OCI-LY3 (cell line): ENCODE results near the gene MAB21L1.

Experiments
- H2AFZ ChIP-seq: fragments of 200-600, 300-600 bp; shearing (Covaris generic); 2 replicates; pipeline ENCODE4 v1.6.0; 2014; ENCODE audit warnings: antibody characterized with exemption, low read depth, low read length
- H3K27ac ChIP-seq: fragments of 200-600, 300-600 bp; sonication (generic); 2 replicates; pipeline ENCODE4 v1.5.1; 2014; ENCODE audit warnings: mild to moderate bottlenecking, low read length, moderate library complexity, mixed read lengths
- H3K27me3 ChIP-seq: fragments of 200-600, 300-600 bp; sonication (generic); 2 replicates; pipeline ENCODE4 v1.6.1; 2014; ENCODE audit warnings: low read depth, low read length, mixed read lengths
- H3K36me3 ChIP-seq: fragments of 200-600, 300-600 bp; sonication (generic); replicated peaks from 2 replicates; pipeline ENCODE3; 2014; ENCODE audit warnings: low read depth, low read length, mixed read lengths
- H3K4me1 ChIP-seq: fragments of 300-600, 200-600 bp; sonication (generic); 2 replicates; pipeline ENCODE4 v1.6.1; 2014; ENCODE audit warnings: low read length, mixed read lengths
- H3K4me2 ChIP-seq: fragments of 200-600, 300-600 bp; sonication (generic); 2 replicates; pipeline ENCODE4 v1.6.1; 2014; ENCODE audit warnings: low read length, mixed read lengths
- H3K4me3 ChIP-seq: fragments of 300-600, 200-600 bp; sonication (generic); 2 replicates; pipeline ENCODE4 v1.5.1; 2014; ENCODE audit warnings: antibody characterized with exemption, mild to moderate bottlenecking, low read length, moderate library complexity
- H3K79me2 ChIP-seq: fragments of 300-600, 200-600 bp; shearing (Covaris generic); 2 replicates; pipeline ENCODE4 v1.6.1; 2014; ENCODE audit warnings: mild to moderate bottlenecking, low read length, mixed read lengths
- H3K9ac ChIP-seq: fragments of 300-600, 200-600 bp; shearing (Covaris generic); 2 replicates; pipeline ENCODE4 v1.6.0; 2014; ENCODE audit warnings: mild to moderate bottlenecking, low read length, moderate library complexity
- H3K9me3 ChIP-seq: fragments of 200-600, 300-600 bp; shearing (Covaris generic); 2 replicates; pipeline ENCODE4 v1.6.1; 2014; ENCODE audit warnings: low read length, mixed read lengths; ENCODE audit not compliant: insufficient read depth
- H4K20me1 ChIP-seq: fragments of 200-600, 300-600 bp; sonication (generic); 2 replicates; pipeline ENCODE4 v1.6.1; 2016; ENCODE audit warnings: low read length, mixed read lengths; ENCODE audit not compliant: insufficient read depth
- CTCF ChIP-seq: fragments of 200-600, 300-600 bp; sonication (generic); IDR thresholded peaks from 2 replicates; pipeline ENCODE4 v1.5.1; 2014; ENCODE audit warnings: antibody characterized with exemption, low read length, low read depth
- EZH2phosphoT487 ChIP-seq: fragments of 200-600 bp; shearing (Covaris generic); IDR thresholded peaks from 2 replicates; pipeline ENCODE4 v1.6.1; 2018; ENCODE audit warnings: antibody characterized with exemption, mixed run types, low read depth

Gene MAB21L1

DNA sequence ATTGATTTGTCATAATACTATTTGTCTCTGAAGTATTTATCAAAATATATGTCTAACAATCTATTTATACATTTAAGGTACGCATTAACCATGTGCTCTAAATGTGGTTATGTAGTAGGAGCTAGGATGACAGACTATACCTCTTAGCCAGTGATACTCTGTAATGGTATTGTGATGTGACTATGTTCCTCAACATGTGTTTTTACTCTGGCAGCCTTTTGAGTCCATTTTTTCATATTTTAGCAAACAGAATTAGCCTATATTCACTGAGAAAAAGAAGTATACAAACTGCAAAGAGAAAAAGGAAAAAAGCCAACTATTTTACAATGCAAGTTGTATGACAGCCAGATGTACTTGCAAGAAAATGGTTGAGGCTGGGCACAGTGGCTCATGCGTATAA, 26.7 kb downstream of the MAB21L1 start:
- H3K4me1 ChIP-seq, result no peaks in the 10 kb centered on the region
- H3K79me2 ChIP-seq, result no peaks in the 10 kb centered on the region
- no peaks in the 10 kb centered on the region for H4K20me1 ChIP-seq
- no peaks in the 10 kb centered on the region for H3K36me3 ChIP-seq
- no peak overlapping the region for H3K27ac ChIP-seq
- H3K9me3 ChIP-seq, result no peaks in the 10 kb centered on the region
- TF ChIP-seq CTCF (no peak), EZH2phosphoT487 (no peak)
- H3K4me3 ChIP-seq, result no peak overlapping the region
- H2AFZ ChIP-seq, result no peak overlapping the region
- no peak overlapping the region for H3K4me2 ChIP-seq
- H3K9ac ChIP-seq, result no peak overlapping the region
- H3K27me3 ChIP-seq, result no peaks in the 10 kb centered on the region

- no peaks in the 10 kb centered on the region for H3K4me1 ChIP-seq
- H3K36me3 ChIP-seq, result no peaks in the 10 kb centered on the region
- H3K4me3 ChIP-seq, result no peak overlapping the region
- no peaks in the 10 kb centered on the region for H3K79me2 ChIP-seq
- H2AFZ ChIP-seq, result no peak overlapping the region
- no peak overlapping the region for H3K9ac ChIP-seq
- TF ChIP-seq CTCF (no peak), EZH2phosphoT487 (no peak)
- H3K27ac ChIP-seq, result no peak overlapping the region
- no peaks in the 10 kb centered on the region for H3K27me3 ChIP-seq
- H3K9me3 ChIP-seq, result no peaks in the 10 kb centered on the region
- H3K4me2 ChIP-seq, result no peak overlapping the region
- H4K20me1 ChIP-seq, result no peaks in the 10 kb centered on the region
Measured at GRCh38 chr13:35448465-35448864, 28.0 kb downstream of the MAB21L1 start.
